SK-N-SH treated with all-trans-retinoic acid at 6 μM for 48 hours (cell line): ENCODE results near the gene SHC1.

Source experiments
- BACH2 ChIP-seq: fragments of 250-450 bp; sonication (Bioruptor Pico); IDR thresholded peaks from 2 replicates; pipeline ENCODE4 v1.9.0; 2021; ENCODE audit warnings: mild to moderate bottlenecking, borderline replicate concordance
- CSDC2 ChIP-seq: fragments of 250-450 bp; sonication (Bioruptor Pico); IDR thresholded peaks from 2 replicates; pipeline ENCODE4 v1.5.0; 2020; ENCODE audit warnings: mild to moderate bottlenecking, moderate library complexity
- ESRRG ChIP-seq: fragments of 250-450 bp; sonication (Bioruptor Pico); IDR thresholded peaks from 2 replicates; pipeline ENCODE4 v1.6.1; 2021; ENCODE audit warnings: mild to moderate bottlenecking
- PATZ1 ChIP-seq: fragments of 250-450 bp; sonication (Bioruptor Pico); IDR thresholded peaks from 2 replicates; pipeline ENCODE4 v1.8.0; 2020; ENCODE audit warnings: mild to moderate bottlenecking, moderate library complexity, borderline replicate concordance
- POU6F1 ChIP-seq: fragments of 250-450 bp; sonication (Bioruptor Pico); IDR thresholded peaks from 2 replicates; pipeline ENCODE4 v1.8.0; 2021; ENCODE audit warnings: low read depth, mild to moderate bottlenecking, moderate library complexity, borderline replicate concordance
- PPARA ChIP-seq: fragments of 250-450 bp; sonication (Bioruptor Pico); IDR thresholded peaks from 2 replicates; pipeline ENCODE4 v1.5.0; 2020; ENCODE audit warnings: mild to moderate bottlenecking, borderline replicate concordance
- ZC3H10 ChIP-seq: fragments of 250-450 bp; sonication (Bioruptor Pico); IDR thresholded peaks from 2 replicates; pipeline ENCODE4 v1.5.1; 2021; ENCODE audit warnings: mild to moderate bottlenecking, moderate library complexity
- ZFP30 ChIP-seq: fragments of 450-650 bp; formaldehyde crosslinking; IDR thresholded peaks from 2 replicates; pipeline ENCODE4 v1.5.0; 2022; ENCODE audit warnings: mild to moderate bottlenecking, moderate library complexity

- TF ChIP-seq POU6F1 (CRISPR knock-in tag), result 0 out of 2 replicates have a peak, but pooled peaks have one; percentile 63
- TF ChIP-seq PATZ1 (CRISPR knock-in tag), result no peak
- TF ChIP-seq PPARA (CRISPR knock-in tag), result no peak
- no peak for TF ChIP-seq ZC3H10
- TF ChIP-seq BACH2 (CRISPR knock-in tag), result no peak
- no peak for TF ChIP-seq ESRRG (CRISPR knock-in tag)
- TF ChIP-seq ZFP30, result no peak
- TF ChIP-seq CSDC2 (CRISPR knock-in tag), result no peak
Measured at GRCh38 chr1:154955718-154956543, 14.6 kb downstream of the SHC1 start, which contains the start of gene PBXIP1.
